Activated CD8-positive, alpha-beta memory T cell treated with anti-CD3 and anti-CD28 coated beads for 1 hour (primary cell): Measurements from ENCODE around the gene SH3PXD2A.

Experiments
- DNase-seq, 2 donors: peaks; one replicate each; pipeline ENCODE4 v3.0.0-alpha.2; 2020; ENCODE audit warnings: low read depth in 1 of 2; ENCODE audit errors: extremely low read depth in 1 of 2

The SH3PXD2A gene

GRCh38 chr10:103554488-103555324 is 300.7 kb downstream of the SH3PXD2A start:
- no peak for DNase-seq

- DNase-seq, result no peak
These were observed 301.5 kb downstream of the SH3PXD2A start for GRCh38 chr10:103553743-103554487.

- DNase-seq, result no peak
These were observed 302.3 kb downstream of the SH3PXD2A start for GRCh38 chr10:103552856-103553742.

- DNase-seq, result no peak
These were observed 303.5 kb downstream of the SH3PXD2A start for GRCh38 chr10:103551619-103552602.

GRCh38 chr10:103550229-103550628 is 305.1 kb downstream of the SH3PXD2A start:
- DNase-seq, result no peak

- no peak for DNase-seq
These were observed 306.1 kb downstream of the SH3PXD2A start for GRCh38 chr10:103549349-103549685.

- no peak for DNase-seq
These were observed 306.6 kb downstream of the SH3PXD2A start for GRCh38 chr10:103548581-103549348.

GRCh38 chr10:103548006-103548405 is 307.4 kb downstream of the SH3PXD2A start:
- DNase-seq, result no peak

- no peak for DNase-seq
These were observed 307.9 kb downstream of the SH3PXD2A start for GRCh38 chr10:103547391-103547946.

- DNase-seq, result no peak
These were observed 309.0 kb downstream of the SH3PXD2A start for GRCh38 chr10:103546401-103546800.

- DNase-seq, result no peak
These were observed 309.6 kb downstream of the SH3PXD2A start for GRCh38 chr10:103545771-103546281.

GRCh38 chr10:103545366-103545765 is 310.0 kb downstream of the SH3PXD2A start:
- DNase-seq, result no peak

GRCh38 chr10:103544657-103545310 is 310.6 kb downstream of the SH3PXD2A start:
- DNase-seq, result no peak
